GM21825 (cell line): ENCODE results near the gene CCR1.
"Not testable (repeated sequence)": the region's sequence is repeated elsewhere in the genome, so short reads cannot be mapped to it uniquely, and the experiment has no call there.

Experiments
- ATAC-seq: cut with Tn5 transposase; IDR thresholded peaks from one replicate; pipeline ENCODE4 v1.9.1; 2021; ENCODE audit warnings: mild to moderate bottlenecking, moderate library complexity; ENCODE audit not compliant: unreplicated experiment

Gene CCR1

GRCh38 chr3:46184469-46184868 is 23.6 kb downstream of the CCR1 start:
- no peak for ATAC-seq

GRCh38 chr3:46183330-46183729 is 24.8 kb downstream of the CCR1 start:
- ATAC-seq = no peak

GRCh38 chr3:46168583-46169345 is 39.3 kb downstream of the CCR1 start:
- no peak for ATAC-seq

- ATAC-seq = no peak
These were observed 44.5 kb downstream of the CCR1 start for GRCh38 chr3:46163556-46164041.

- no peak for ATAC-seq
These were observed 45.0 kb downstream of the CCR1 start for GRCh38 chr3:46162975-46163555.

- ATAC-seq = not testable (repeated sequence)
These were observed 50.4 kb downstream of the CCR1 start for GRCh38 chr3:46157685-46158084.

GRCh38 chr3:46154311-46154710 is 53.8 kb downstream of the CCR1 start:
- no peak for ATAC-seq
